Neural cell (in vitro differentiated cells): Measurements from ENCODE around the gene MAPK8.

Source experiments
- RAD21 ChIP-seq: fragments of 450-650 bp; conservative IDR thresholded peaks from 2 replicates; pipeline ENCODE4 v1.6.1; 2014; ENCODE audit warnings: antibody characterized with exemption, mild to moderate bottlenecking, moderate library complexity
- TF ChIP-seq, protein P1 (sequence below): fragments of 450-650 bp; IDR thresholded peaks from 2 replicates; pipeline ENCODE4 v1.5.1; 2014; ENCODE audit warnings: antibody characterized with exemption, mild to moderate bottlenecking, moderate library complexity; ENCODE audit not compliant: poor library complexity, severe bottlenecking

DNA sequence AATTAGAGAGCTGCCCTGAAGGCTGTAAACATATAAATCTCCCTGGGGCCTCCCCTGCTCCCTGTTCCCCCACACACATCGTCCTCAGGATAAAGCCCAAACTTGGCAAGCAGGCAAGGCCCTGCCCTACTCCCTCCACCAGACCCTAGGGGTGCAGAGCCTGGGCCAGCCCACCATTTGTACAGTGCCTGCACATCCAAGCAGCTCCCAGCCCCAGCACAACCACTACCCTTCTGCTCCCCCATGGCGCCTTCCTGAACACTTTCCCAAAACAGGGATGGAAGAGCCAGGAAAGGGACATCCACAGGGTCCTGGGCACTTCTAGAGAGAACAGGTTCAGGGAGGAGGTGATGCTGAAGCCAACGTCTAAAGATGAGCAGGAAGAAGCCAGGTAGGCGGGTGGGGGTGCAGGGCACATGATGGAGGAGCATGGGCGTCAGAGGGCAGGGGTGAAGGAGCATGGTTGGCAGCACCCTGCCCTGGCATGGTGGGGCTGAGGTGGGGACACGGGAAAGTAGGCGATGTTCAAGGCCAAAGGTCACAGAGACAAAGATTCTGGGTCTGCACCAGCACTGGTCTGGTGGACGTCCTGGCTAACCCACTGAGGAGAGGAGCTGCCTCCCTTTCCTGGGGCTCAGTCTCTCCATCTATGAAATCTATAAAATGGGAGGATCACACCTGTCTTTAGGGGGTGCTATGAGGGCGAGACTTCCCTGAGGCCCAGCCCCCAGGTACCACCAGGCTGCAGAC lies 157.8 kb downstream of the MAPK8 start:
- TF ChIP-seq, protein P1, sequence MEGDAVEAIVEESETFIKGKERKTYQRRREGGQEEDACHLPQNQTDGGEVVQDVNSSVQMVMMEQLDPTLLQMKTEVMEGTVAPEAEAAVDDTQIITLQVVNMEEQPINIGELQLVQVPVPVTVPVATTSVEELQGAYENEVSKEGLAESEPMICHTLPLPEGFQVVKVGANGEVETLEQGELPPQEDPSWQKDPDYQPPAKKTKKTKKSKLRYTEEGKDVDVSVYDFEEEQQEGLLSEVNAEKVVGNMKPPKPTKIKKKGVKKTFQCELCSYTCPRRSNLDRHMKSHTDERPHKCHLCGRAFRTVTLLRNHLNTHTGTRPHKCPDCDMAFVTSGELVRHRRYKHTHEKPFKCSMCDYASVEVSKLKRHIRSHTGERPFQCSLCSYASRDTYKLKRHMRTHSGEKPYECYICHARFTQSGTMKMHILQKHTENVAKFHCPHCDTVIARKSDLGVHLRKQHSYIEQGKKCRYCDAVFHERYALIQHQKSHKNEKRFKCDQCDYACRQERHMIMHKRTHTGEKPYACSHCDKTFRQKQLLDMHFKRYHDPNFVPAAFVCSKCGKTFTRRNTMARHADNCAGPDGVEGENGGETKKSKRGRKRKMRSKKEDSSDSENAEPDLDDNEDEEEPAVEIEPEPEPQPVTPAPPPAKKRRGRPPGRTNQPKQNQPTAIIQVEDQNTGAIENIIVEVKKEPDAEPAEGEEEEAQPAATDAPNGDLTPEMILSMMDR, result no peak
- TF ChIP-seq RAD21, result no peak
